SK-N-SH (cell line): ENCODE measurements around the gene ZBTB22. TPM values are rescaled to one million over a fixed set of nuclear protein-coding genes. Genes with fewer than 3 reads are reported as not detected.

Source experiments
- CTCF ChIA-PET: fragments of 300-600, 350-600 bp; formaldehyde crosslinking; extraction: SDS; loops from one replicate; lab custom pipeline; 2021; lab: Yijun Ruan, JAX
- POLR2A ChIA-PET: fragments of 350-600 bp; sonication (Branson Sonifier 250); formaldehyde crosslinking; extraction: SDS; loops from one replicate; lab custom pipeline; 2020; ENCODE audit warnings: antibody characterized with exemption, inconsistent platforms; lab: Yijun Ruan, JAX
- DNase-seq: peaks from one replicate; pipeline ENCODE4 v3.0.0; 2012
- H2AFZ ChIP-seq: fragments of 200-600 bp; sonication (generic); 2 replicates; pipeline ENCODE4 v1.8.1; 2016; ENCODE audit warnings: antibody characterized with exemption, mild to moderate bottlenecking, low read depth
- H3F3A ChIP-seq: fragments of 200-600 bp; sonication (generic); replicated peaks from 2 replicates; pipeline ENCODE3; 2016; ENCODE audit warnings: antibody characterized with exemption, mild to moderate bottlenecking; ENCODE audit not compliant: insufficient read depth
- H3K27ac ChIP-seq, 2 experiments: fragments of 200-500 bp in 1 of 2; fragments of 200-600 bp in 1 of 2; sonication (Bioruptor generic) in 1 of 2; sonication (generic), shearing (Covaris generic) in 1 of 2; 2 replicates each; pipeline versions ENCODE4 v1.5.1 to v1.6.1; 2014 to 2016; ENCODE audit warnings: low read depth in 2 of 2, inconsistent platforms in 1 of 2, low read length in 1 of 2, mild to moderate bottlenecking in 1 of 2, mixed read lengths in 1 of 2
- H3K27me3 ChIP-seq: fragments of 200-600 bp; sonication (generic), shearing (Covaris generic); 2 replicates; pipeline ENCODE4 v1.6.1; 2016; ENCODE audit warnings: mixed run types; ENCODE audit not compliant: insufficient read depth
- H3K36me3 ChIP-seq, 2 experiments: fragments of 200-500 bp in 1 of 2; fragments of 200-600 bp in 1 of 2; sonication (Bioruptor generic) in 1 of 2; sonication (generic) in 1 of 2; replicated peaks in 1 of 2; 2 replicates each; pipeline versions ENCODE3 to v1.5.1; 2014 to 2016; ENCODE audit warnings: low read length in 1 of 2, mild to moderate bottlenecking in 1 of 2; ENCODE audit not compliant: insufficient read depth in 2 of 2, control insufficient read depth in 1 of 2
- H3K4me1 ChIP-seq, 2 experiments: fragments of 200-500 bp in 1 of 2; fragments of 200-600 bp in 1 of 2; sonication (Bioruptor generic) in 1 of 2; sonication (generic), shearing (Covaris generic) in 1 of 2; 2 replicates each; pipeline versions ENCODE4 v1.5.1 to v1.6.1; 2014 to 2016; ENCODE audit warnings: low read depth in 1 of 2, low read length in 1 of 2, mixed run types in 1 of 2; ENCODE audit not compliant: insufficient read depth in 2 of 2, control insufficient read depth in 1 of 2
- H3K4me2 ChIP-seq: fragments of 200-600 bp; sonication (generic), shearing (Covaris generic); 2 replicates; pipeline ENCODE4 v1.6.1; 2017; ENCODE audit warnings: mixed run types
- H3K4me3 ChIP-seq, 2 experiments: fragments of 200-500 bp in 1 of 2; fragments of 200-600 bp in 1 of 2; sonication (Bioruptor generic) in 1 of 2; sonication (generic), shearing (Covaris generic) in 1 of 2; 2 replicates each; pipeline versions ENCODE4 v1.5.1 to v1.8.1; 2014 to 2016; ENCODE audit warnings: low read depth in 2 of 2, inconsistent platforms in 1 of 2, low read length in 1 of 2, mild to moderate bottlenecking in 1 of 2, mixed read lengths in 1 of 2, moderate library complexity in 1 of 2
- H3K79me2 ChIP-seq: fragments of 200-600 bp; sonication (generic); 2 replicates; pipeline ENCODE4 v1.8.1; 2017; ENCODE audit warnings: mild to moderate bottlenecking; ENCODE audit not compliant: insufficient read depth
- H3K9ac ChIP-seq: fragments of 200-600 bp; sonication (generic); 2 replicates; pipeline ENCODE4 v1.6.1; 2017; ENCODE audit warnings: mixed run types
- H3K9me2 ChIP-seq: fragments of 200-600 bp; sonication (generic); 2 replicates; pipeline ENCODE4 v1.6.1; 2017; ENCODE audit warnings: mixed run types
- H3K9me3 ChIP-seq: fragments of 200-600 bp; sonication (generic); 2 replicates; pipeline ENCODE4 v1.6.1; 2017; ENCODE audit warnings: mixed run types, mild to moderate bottlenecking, moderate library complexity
- H4K20me1 ChIP-seq: fragments of 200-600 bp; sonication (generic); 2 replicates; pipeline ENCODE4 v1.6.1; 2017; ENCODE audit warnings: mild to moderate bottlenecking, mixed run types; ENCODE audit not compliant: insufficient read depth
- EP300 ChIP-seq, 2 experiments: IDR thresholded peaks; 2 replicates each; pipeline versions ENCODE4 v1.4.0 to v1.6.1; 2012; ENCODE audit warnings: borderline replicate concordance in 1 of 2, low read depth in 1 of 2, low read length in 1 of 2
- FOSL2 ChIP-seq: IDR thresholded peaks from 2 replicates; pipeline ENCODE4 v1.4.0; 2012; ENCODE audit warnings: low read depth, mild to moderate bottlenecking, moderate library complexity, borderline replicate concordance
- MXI1 ChIP-seq: IDR thresholded peaks from 2 replicates; pipeline ENCODE4 v1.6.1; 2012; ENCODE audit warnings: mild to moderate bottlenecking, low read depth, low read length, improper control_type of control experiment
- RCOR1 ChIP-seq: fragments of 150-350 bp; IDR thresholded peaks from 2 replicates; pipeline ENCODE4 v1.6.1; 2017; ENCODE audit warnings: antibody characterized with exemption, low read length
- TEAD4 ChIP-seq: IDR thresholded peaks from 2 replicates; pipeline ENCODE4 v1.4.0; 2012; ENCODE audit warnings: mild to moderate bottlenecking, borderline replicate concordance; ENCODE audit not compliant: insufficient read depth
- YY1 ChIP-seq: IDR thresholded peaks from 2 replicates; pipeline ENCODE4 v1.4.0; 2012; ENCODE audit warnings: low read depth, mild to moderate bottlenecking
- WGBS: methylation state at CpG from one replicate; pipeline ENCODE4 v1.1.6; 2017; ENCODE audit warnings: low lambda C conversion rate; 5-methylcytosine and 5-hydroxymethylcytosine counted together
- polyA plus RNA-seq, 3 experiments: library from polyadenylated mRNA; depleted of rRNA; stranded (reverse); fragments of >200 nt; gene quantifications; 2 replicates each; pipeline ENCODE4 v1.2.3, GENCODE V29; 2012
- TF ChIP-seq, protein P1 (sequence below): IDR thresholded peaks from 2 replicates; pipeline ENCODE4 v1.4.0; 2012; ENCODE audit warnings: low read depth, borderline replicate concordance
- TF ChIP-seq, protein P2 (sequence below): IDR thresholded peaks from 2 replicates; pipeline ENCODE4; 2012
- TF ChIP-seq, protein P3 (sequence below): IDR thresholded peaks from 2 replicates; pipeline ENCODE4 v1.6.1; 2012; ENCODE audit warnings: mild to moderate bottlenecking, low read depth, low read length, moderate library complexity

Gene ZBTB22
- polyA plus RNA-seq, 1 of the 3 experiments (the other 2 are of a cell fraction): 19.5 TPM

DNA sequence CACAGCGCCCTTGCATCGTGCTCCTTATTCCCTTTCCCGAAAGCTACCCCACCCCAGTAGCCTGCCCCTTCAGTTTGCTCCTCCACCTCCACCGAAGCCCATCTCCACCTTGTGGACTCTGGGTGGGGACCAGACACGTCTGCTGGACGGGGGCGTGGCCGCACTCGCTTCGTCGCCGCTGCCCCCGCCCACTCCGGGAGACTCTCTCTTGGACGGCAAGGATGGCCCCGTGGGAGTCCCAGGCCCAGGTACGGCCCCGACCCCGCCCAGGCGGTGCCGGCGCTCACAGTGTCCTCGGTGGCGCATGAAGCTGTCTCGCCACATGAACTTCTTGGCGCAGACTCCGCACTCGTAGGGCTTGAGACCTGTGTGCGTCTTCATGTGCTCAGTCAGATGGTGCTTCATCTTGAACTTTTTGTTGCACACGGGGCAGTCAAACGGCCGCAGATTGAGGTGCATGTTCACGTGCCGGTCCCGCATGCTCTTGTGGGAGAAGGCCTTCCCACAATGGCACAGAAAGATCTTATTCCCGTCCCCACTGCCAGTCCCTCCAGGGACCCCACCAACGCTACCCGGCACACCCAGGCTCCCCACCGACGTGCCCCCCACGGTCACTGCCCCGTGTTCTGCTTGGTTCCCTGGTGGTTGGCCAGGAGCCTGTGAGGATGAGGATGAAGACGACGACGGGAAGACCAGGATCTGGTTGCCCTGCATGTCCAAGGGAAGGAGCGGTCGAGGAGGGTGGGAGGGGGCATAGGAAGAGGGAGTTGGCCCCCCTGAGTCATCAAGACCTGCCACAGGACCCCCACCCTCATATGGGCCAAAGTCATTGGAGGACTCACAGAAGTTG lies 2.4 kb downstream of the ZBTB22 start (continued):
- TF ChIP-seq, protein P1, sequence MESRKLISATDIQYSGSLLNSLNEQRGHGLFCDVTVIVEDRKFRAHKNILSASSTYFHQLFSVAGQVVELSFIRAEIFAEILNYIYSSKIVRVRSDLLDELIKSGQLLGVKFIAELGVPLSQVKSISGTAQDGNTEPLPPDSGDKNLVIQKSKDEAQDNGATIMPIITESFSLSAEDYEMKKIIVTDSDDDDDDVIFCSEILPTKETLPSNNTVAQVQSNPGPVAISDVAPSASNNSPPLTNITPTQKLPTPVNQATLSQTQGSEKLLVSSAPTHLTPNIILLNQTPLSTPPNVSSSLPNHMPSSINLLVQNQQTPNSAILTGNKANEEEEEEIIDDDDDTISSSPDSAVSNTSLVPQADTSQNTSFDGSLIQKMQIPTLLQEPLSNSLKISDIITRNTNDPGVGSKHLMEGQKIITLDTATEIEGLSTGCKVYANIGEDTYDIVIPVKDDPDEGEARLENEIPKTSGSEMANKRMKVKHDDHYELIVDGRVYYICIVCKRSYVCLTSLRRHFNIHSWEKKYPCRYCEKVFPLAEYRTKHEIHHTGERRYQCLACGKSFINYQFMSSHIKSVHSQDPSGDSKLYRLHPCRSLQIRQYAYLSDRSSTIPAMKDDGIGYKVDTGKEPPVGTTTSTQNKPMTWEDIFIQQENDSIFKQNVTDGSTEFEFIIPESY: no peak
- TF ChIP-seq FOSL2 (no peak), RCOR1 (no peak), YY1 (no peak), TEAD4 (no peak)
- TF ChIP-seq, protein P2, sequence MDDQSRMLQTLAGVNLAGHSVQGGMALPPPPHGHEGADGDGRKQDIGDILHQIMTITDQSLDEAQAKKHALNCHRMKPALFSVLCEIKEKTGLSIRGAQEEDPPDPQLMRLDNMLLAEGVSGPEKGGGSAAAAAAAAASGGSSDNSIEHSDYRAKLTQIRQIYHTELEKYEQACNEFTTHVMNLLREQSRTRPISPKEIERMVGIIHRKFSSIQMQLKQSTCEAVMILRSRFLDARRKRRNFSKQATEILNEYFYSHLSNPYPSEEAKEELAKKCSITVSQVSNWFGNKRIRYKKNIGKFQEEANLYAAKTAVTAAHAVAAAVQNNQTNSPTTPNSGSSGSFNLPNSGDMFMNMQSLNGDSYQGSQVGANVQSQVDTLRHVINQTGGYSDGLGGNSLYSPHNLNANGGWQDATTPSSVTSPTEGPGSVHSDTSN: no peak
- TF ChIP-seq, protein P3, sequence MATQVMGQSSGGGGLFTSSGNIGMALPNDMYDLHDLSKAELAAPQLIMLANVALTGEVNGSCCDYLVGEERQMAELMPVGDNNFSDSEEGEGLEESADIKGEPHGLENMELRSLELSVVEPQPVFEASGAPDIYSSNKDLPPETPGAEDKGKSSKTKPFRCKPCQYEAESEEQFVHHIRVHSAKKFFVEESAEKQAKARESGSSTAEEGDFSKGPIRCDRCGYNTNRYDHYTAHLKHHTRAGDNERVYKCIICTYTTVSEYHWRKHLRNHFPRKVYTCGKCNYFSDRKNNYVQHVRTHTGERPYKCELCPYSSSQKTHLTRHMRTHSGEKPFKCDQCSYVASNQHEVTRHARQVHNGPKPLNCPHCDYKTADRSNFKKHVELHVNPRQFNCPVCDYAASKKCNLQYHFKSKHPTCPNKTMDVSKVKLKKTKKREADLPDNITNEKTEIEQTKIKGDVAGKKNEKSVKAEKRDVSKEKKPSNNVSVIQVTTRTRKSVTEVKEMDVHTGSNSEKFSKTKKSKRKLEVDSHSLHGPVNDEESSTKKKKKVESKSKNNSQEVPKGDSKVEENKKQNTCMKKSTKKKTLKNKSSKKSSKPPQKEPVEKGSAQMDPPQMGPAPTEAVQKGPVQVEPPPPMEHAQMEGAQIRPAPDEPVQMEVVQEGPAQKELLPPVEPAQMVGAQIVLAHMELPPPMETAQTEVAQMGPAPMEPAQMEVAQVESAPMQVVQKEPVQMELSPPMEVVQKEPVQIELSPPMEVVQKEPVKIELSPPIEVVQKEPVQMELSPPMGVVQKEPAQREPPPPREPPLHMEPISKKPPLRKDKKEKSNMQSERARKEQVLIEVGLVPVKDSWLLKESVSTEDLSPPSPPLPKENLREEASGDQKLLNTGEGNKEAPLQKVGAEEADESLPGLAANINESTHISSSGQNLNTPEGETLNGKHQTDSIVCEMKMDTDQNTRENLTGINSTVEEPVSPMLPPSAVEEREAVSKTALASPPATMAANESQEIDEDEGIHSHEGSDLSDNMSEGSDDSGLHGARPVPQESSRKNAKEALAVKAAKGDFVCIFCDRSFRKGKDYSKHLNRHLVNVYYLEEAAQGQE: no peak

DNA sequence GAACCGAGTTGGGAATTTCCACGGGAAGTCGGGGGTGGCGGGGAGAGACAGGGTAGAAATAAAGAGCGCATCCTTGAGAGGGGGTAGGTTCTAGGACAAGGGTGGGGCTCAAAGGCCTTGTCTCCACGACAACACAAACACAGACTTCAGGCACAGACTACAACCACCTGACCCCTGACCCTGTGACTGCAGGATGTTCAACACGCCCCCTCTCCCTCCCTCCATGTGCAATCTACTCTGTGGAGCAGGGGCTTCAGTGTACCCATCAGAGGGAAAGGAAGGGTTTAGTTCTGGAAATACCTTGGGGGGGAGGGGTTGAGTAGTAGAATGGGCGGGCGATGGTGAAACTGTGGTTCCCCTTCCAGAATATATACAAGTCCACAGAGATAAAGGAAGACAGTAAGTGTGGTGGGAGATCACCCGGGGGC lies 3.0 kb downstream of the ZBTB22 start:
- Histone ChIP-seq H3K9ac (peak overlapping the region; percentile 96), H4K20me1 (peaks cover 8% of the 10 kb centered on the region; the same call in 1 of the 2 replicates), H3K4me3 (peak overlapping the region; percentile 76 to 94), H3K4me1 (peaks cover 14 to 36% of the 10 kb centered on the region in 2 experiments; a peak in 1 of 4 replicates), H2AFZ (peak overlapping the region; percentile 64), H3K27me3 (no peaks in the 10 kb centered on the region), H3K27ac (peak overlapping the region; percentile 89 to 94), H3K36me3 (peaks cover 11 to 26% of the 10 kb centered on the region in 2 experiments), H3F3A (peaks cover 23% of the 10 kb centered on the region), H3K4me2 (peak overlapping the region; percentile 100), H3K9me2 (no peaks in the 10 kb centered on the region), H3K79me2 (peaks cover 66% of the 10 kb centered on the region), H3K9me3 (no peaks in the 10 kb centered on the region)
- ChIA-PET CTCF (no interaction called here), POLR2A (no interaction called here)
- WGBS: 21% methylated on average over 10 of the region's 10 CpGs
- peak; percentile 28; the same call in 1 of the 2 replicates for TF ChIP-seq MXI1
- TF ChIP-seq EP300 (IDR thresholded peaks at IDR 0.05; ENCODE audit: borderline replicate concordance in 1 of 2, low read depth in 1 of 2, low read length in 1 of 2): no peak
- peak; percentile 48 for DNase-seq
